Measurements from ENCODE around the gene DDOST.
A peak's percentile ranks its signal among the peaks of the same experiment; 100 is the strongest.

The DDOST gene

GRCh38 chr1:20661207-20662109, at the start of gene DDOST:
TSS of gene DDOST (minus strand) at chr1:20661369. CDS start at chr1:20661350, 19 bp downstream.
- DNase-seq (ENCODE audit: low read depth in 2 of 2), result peak; percentile 93 to 96

DNA sequence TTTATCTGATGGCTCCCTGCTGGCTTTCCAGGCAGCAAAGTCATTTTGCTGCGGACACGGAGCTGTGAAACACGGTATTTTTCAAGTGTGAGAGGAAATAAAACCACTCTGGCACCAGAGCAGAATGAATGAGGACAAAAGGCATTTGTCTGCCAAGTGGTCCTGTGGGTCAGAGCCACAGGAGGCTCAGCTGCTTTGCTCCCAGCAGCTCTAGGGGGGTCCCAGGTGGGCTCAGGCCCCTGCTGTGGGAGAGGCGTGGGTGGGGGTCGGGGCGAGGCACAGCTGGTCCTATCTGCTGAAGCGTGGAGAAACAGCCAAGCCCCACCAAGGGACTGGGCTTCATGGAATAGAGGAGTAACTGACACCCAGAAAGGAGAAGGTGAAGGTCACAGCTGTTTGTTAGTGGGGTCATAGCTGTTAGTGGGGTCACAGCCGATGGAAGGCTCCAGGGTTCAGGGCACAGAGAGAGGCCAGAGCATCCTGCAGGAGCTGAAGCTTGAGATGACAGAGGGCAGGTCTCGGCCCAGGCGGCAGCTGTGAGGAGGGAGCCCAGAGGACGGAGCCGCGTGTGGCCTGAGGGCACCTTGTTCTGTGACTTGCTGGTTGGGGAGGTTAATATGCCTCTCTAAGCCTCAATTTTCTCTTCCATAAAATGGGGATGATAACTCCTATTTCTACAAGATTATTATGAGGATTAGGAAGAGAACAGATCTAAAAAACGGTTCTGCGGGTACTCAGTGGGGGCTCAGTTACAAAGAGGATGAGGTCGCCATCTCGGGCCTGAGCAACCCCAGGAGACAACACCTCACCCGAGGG, 49.5 kb upstream of the DDOST start:
- no peak for DNase-seq (ENCODE audit: low read depth in 2 of 2)

GRCh38 chr1:20709868-20710267, 48.7 kb upstream of the DDOST start:
- no peak for DNase-seq (ENCODE audit: low read depth in 2 of 2)

DNA sequence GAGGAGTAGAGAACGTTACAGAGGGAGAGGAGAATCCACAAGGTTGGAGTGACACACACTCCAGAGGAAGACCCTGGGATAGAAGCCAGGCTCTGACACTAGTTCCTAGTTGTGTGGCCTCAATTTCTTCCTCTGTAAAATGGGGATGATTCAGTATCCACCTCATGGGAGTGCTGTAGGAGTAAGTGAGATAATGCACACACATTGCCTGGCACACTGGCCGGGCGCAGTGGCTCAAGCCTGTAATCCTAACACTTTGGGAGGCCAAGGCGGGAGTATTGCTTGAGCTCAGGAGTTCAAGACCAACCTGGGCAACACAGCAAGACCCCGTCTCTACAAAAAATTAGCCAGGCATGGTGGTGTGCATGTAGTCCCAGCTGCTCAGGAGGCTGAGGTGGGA, 47.7 kb upstream of the DDOST start:
- DNase-seq (ENCODE audit: low read depth in 2 of 2), result no peak

GRCh38 chr1:20708057-20708456, 46.9 kb upstream of the DDOST start:
- no peak for DNase-seq (ENCODE audit: low read depth in 2 of 2)

GRCh38 chr1:20706841-20707240, 45.7 kb upstream of the DDOST start:
- DNase-seq (ENCODE audit: low read depth in 2 of 2), result no peak

DNA sequence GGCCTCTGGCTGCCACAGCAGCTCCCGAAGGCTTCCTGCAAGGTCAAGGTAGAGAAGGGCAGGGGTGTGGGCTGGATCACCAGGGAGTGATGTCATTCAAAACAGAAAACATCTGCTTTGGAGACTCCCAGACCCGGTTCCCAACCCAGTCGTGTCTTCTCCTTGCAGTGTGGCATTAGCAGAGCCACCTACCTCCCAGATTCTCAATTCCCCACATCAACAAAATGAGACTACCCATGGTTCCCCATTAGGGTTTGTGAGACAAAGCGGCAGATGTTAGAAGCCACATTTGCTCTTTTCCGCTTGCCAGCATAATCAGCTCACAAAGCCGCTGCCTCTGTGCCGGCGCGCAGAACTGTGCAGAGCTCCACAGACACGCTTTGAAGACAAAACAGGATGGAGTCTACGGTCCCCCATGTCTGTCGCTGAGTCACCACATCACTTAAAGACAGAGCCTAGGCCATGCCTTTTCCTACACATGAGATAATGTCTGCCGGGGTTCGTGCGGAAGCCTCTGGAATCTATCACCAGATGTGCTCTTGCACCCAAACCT, 44.1 kb upstream of the DDOST start:
- DNase-seq (ENCODE audit: low read depth in 2 of 2), result no peak

DNA sequence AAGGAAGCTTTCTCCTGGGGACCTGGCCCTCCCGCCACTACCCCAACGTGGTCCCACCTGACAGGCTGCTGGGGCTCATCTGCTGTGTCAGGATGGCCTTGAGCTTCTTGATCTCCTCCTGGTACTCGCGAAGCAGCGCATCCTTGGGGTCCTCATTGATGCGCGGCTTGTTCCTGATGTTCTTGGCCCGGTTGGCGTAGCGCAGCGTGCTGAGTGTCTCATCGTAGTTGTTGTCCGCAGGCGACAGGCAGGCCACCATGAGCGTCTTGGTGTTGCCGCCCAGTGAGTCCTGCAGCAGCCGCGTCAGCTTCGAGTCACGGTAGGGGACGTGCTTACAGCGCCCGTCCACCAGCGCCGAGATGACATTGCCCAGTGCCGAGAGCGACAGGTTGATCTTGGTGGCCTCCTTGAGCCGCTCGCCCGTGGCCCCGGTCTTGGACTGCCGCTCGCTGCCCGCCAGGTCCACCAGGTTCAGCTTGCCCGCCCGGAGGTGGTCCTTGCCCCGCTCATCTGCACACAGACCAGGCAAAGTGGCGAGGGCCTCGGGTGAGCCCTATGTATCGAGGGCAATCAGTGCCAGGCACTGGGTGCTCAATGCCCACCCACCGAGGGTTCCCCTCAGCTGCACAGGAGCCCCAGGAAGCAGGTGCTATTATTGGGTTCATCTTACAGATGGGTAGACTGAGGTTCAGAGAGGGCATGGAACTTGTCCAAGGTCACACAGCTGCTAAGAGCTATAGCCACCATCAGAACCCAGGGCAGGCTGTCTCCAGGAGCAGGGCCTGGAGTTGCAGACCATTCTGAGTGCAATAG, 43.4 kb upstream of the DDOST start:
- no peak for DNase-seq (ENCODE audit: low read depth in 2 of 2)

- no peak for DNase-seq (ENCODE audit: low read depth in 2 of 2)
These were observed 42.1 kb upstream of the DDOST start for GRCh38 chr1:20703124-20703756.

GRCh38 chr1:20702416-20702815, 41.2 kb upstream of the DDOST start:
- DNase-seq (ENCODE audit: low read depth in 2 of 2), result no peak

GRCh38 chr1:20701847-20702246, 40.7 kb upstream of the DDOST start:
- no peak for DNase-seq (ENCODE audit: low read depth in 2 of 2)

- no peak for DNase-seq (ENCODE audit: low read depth in 2 of 2)
These were observed 40.3 kb upstream of the DDOST start for GRCh38 chr1:20701446-20701845.

- DNase-seq (ENCODE audit: low read depth in 2 of 2), result no peak
These were observed 39.6 kb upstream of the DDOST start for GRCh38 chr1:20700636-20701215.

- DNase-seq (ENCODE audit: low read depth in 2 of 2), result no peak
These were observed 38.4 kb upstream of the DDOST start for GRCh38 chr1:20699558-20699957.

- DNase-seq (ENCODE audit: low read depth in 2 of 2), result peak; percentile 38 to 55
These were observed 37.2 kb upstream of the DDOST start for GRCh38 chr1:20698195-20698910.

GRCh38 chr1:20697563-20697962, 36.4 kb upstream of the DDOST start:
- DNase-seq (ENCODE audit: low read depth in 2 of 2), result no peak

- peak; percentile 77 to 81 for DNase-seq (ENCODE audit: low read depth in 2 of 2)
These were observed 35.5 kb upstream of the DDOST start for GRCh38 chr1:20696397-20697333.

DNA sequence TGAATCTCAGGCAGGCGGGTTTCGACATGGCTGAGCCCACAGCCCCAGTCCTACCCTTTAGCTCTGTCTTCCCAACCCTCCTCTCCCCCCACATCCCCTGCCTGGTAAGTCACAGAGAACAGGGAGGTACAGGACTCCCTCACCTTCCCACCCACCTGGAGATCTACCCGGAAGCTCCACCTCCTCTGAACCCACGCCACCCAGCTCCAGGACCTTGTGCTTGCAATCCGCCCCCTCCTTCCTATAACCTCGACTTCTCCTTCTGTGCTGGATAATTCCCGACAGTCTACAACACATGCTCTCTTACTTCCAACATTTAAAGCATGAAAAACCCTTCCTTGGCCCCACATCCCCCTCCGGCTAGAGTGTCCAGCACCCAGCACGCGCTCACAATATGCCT, 34.3 kb upstream of the DDOST start:
- DNase-seq (ENCODE audit: low read depth in 2 of 2), result no peak

GRCh38 chr1:20693623-20694022, 32.5 kb upstream of the DDOST start:
- DNase-seq (ENCODE audit: low read depth in 2 of 2), result no peak

Measured in fibroblast of skin of left biceps (primary cell).